Measurements from ENCODE around the gene PELO. TPM values are rescaled to one million over a fixed set of nuclear protein-coding genes. Genes with fewer than 3 reads are reported as not detected.

The PELO gene
- total RNA-seq, 1 donor from 2014 or later = 39.1 TPM

DNA sequence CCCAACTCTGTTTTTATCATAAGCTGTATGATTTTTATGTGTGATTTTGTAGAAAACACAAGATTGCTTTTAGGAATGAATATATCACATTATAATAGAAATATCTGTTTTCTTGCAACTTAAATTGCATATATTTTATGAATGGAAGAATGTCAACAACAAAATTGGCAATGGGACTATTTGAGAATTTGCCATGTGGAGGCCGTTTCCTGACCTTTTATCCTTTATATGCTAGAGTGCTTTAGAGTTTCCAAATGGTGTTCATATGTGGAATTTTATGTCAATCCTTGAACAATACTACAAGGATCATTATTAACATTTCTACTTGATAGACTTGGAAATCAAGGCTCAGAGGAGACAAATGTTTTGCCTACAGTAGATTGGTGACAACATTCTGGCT, 34.2 kb downstream of the PELO start:
- no peak for DNase-seq (ENCODE audit: low spot score in 2 of 2)
- H3K9me3 ChIP-seq = no peaks in the 10 kb centered on the region
- no peaks in the 10 kb centered on the region for H3K27me3 ChIP-seq
- H3K4me1 ChIP-seq = peaks cover 6 to 33% of the 10 kb centered on the region in 2 donors
- H3K27ac ChIP-seq = peak overlapping the region; percentile 47 to 68
- TF ChIP-seq CTCF (IDR thresholded peaks at IDR 0.05) = no peak
- no peak overlapping the region for H3K4me3 ChIP-seq
- intact Hi-C loops (cut with DNase I) = no loop called here
- H3K36me3 ChIP-seq = no peaks in the 10 kb centered on the region

DNA sequence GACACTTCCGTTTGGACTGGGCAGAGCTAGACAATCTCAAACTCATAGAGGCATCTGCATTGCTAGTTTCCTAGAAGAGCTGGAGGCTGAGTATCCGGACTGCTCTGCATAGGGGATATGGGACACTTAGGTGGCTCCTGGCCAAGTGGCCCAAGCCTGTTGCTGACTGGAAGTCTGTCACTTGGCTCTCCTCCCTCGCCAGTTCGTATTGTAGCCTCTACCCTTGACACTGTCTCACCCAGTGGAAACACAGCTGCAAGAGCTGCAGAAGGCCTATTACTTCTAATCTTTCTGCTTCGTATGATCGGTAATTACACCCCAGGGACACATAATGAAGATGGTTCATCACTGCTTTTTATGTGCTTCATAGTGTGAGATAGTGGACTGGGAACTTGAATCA, 34.7 kb downstream of the PELO start:
- H3K27ac ChIP-seq = peak overlapping the region; percentile 47 to 68
- H3K27me3 ChIP-seq = no peaks in the 10 kb centered on the region
- intact Hi-C loops (cut with DNase I) = no loop called here
- peak overlapping the region in 1 of 2 donors; percentile 4 for H3K4me3 ChIP-seq
- no peaks in the 10 kb centered on the region for H3K9me3 ChIP-seq
- DNase-seq (ENCODE audit: low spot score in 2 of 2) = peak in 1 of 2 donors; percentile 75
- no peak for TF ChIP-seq CTCF (IDR thresholded peaks at IDR 0.05)
- peaks cover 6 to 30% of the 10 kb centered on the region in 2 donors for H3K4me1 ChIP-seq
- no peaks in the 10 kb centered on the region for H3K36me3 ChIP-seq

DNA sequence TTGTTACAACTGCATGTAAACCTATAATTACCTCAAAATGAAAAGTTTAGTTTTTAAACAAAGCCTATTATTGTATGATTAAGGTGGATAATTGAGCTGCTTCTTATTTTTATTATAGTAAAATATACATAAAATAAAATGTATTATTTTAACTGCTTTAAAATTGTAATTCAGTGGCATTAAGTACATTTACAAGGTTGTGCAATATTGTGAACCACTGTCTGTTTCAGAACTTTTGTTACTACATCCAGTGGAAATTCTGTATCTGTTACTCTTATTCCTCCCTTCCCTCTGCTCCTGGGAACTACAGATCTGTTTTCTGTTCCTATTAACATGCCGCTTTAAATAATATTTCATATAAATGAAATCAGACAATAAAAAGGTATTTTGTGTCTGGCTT, 37.1 kb downstream of the PELO start:
- intact Hi-C loops (cut with DNase I) = no loop called here
- no peak overlapping the region for H3K4me3 ChIP-seq
- DNase-seq (ENCODE audit: low spot score in 2 of 2) = no peak
- no peaks in the 10 kb centered on the region for H3K27me3 ChIP-seq
- TF ChIP-seq CTCF (IDR thresholded peaks at IDR 0.05) = no peak
- H3K27ac ChIP-seq = no peak overlapping the region
- no peaks in the 10 kb centered on the region for H3K9me3 ChIP-seq
- H3K36me3 ChIP-seq = no peaks in the 10 kb centered on the region
- peaks cover 9 to 23% of the 10 kb centered on the region in 2 donors for H3K4me1 ChIP-seq

DNA sequence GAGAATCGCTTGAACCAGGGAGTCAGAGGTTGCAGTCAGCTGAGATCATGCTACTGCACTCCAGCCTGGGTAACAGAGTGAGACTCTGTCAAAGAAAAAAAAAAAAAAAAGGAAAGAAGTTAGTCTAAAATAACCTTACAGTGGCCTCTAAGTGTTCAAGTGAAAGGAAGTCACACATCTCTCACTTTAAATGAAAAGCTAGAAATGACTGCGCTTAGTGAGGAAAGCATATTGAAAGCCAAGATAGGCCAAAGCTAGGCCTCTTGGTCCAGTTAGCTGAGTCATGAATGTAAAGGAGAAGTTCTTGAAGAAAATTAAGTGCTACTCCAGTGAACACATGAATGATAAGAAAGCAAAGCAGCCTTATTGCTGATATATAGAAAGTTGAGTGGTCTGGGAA, 38.1 kb downstream of the PELO start:
- Histone ChIP-seq H3K27me3 (no peaks in the 10 kb centered on the region), H3K27ac (peak overlapping the region; percentile 18 to 47), H3K4me1 (peaks cover 12 to 29% of the 10 kb centered on the region in 2 donors), H3K36me3 (no peaks in the 10 kb centered on the region), H3K9me3 (no peaks in the 10 kb centered on the region), H3K4me3 (no peak overlapping the region)
- no peak for DNase-seq (ENCODE audit: low spot score in 2 of 2)
- intact Hi-C loops (cut with DNase I) = no loop called here
- no peak for TF ChIP-seq CTCF (IDR thresholded peaks at IDR 0.05)

DNA sequence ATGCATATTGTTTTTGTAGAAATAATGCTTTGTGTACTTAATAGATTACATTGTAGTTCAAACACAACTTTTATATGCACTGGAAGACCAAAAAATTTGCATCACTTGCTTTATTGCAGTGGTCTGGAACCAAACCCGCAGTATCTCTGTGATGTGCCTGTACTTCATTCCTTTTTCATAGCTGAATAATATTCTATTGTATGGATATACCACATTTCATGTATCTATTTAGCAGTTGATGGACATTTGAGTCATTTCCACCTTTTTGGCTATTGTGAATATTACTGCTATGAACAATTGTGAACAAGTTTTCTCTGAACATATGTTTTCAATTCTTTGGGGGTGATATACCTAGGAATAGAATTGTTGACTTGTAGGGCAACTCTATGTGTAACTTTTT, 40.1 kb downstream of the PELO start:
- no peak overlapping the region for H3K27ac ChIP-seq
- intact Hi-C loops (cut with DNase I) = no loop called here
- H3K4me3 ChIP-seq = no peak overlapping the region
- no peaks in the 10 kb centered on the region for H3K9me3 ChIP-seq
- DNase-seq (ENCODE audit: low spot score in 2 of 2) = no peak
- no peaks in the 10 kb centered on the region for H3K36me3 ChIP-seq
- no peak for TF ChIP-seq CTCF (IDR thresholded peaks at IDR 0.05)
- no peaks in the 10 kb centered on the region for H3K27me3 ChIP-seq
- peaks cover 5 to 29% of the 10 kb centered on the region in 2 donors for H3K4me1 ChIP-seq

DNA sequence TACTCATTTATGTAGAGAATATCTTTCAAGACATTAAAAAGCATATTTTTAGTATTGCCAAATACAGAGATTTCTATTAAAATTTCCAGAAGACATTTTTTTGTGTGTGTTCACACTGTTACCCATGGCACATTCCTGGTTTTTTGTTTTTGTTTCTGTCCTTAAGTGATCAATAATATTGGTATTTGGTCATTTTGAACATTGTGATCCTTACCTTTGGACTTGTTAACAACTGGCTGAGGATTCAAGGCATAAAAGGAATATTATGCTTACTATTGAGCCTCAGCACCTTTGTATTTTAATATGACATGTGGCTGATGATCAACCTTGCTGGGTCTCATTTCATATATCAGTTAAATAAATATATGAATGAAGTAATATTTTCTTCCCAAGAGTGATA, 41.9 kb downstream of the PELO start:
- no peak overlapping the region for H3K27ac ChIP-seq

More for the DNA sequence above, 41.9 kb downstream of the PELO start:
- Histone ChIP-seq H3K4me1 (peaks cover 5 to 13% of the 10 kb centered on the region in 2 donors), H3K9me3 (no peaks in the 10 kb centered on the region), H3K4me3 (no peak overlapping the region), H3K36me3 (no peaks in the 10 kb centered on the region), H3K27me3 (no peaks in the 10 kb centered on the region)
- intact Hi-C loops (cut with DNase I) = no loop called here
- no peak for TF ChIP-seq CTCF (IDR thresholded peaks at IDR 0.05)
- no peak for DNase-seq (ENCODE audit: low spot score in 2 of 2)

All from ascending aorta (tissue), 2 donors.